MG63 (cell line): ENCODE data around the gene ELOA. TPM values are rescaled to one million over a fixed set of nuclear protein-coding genes. Genes with fewer than 3 reads are reported as not detected.

Experiments used
- DNase-seq: peaks from one replicate; pipeline ENCODE4 v3.0.0-alpha.2; 2020
- H3K27me3 ChIP-seq: fragments of 250-450 bp; sonication (Bioruptor Pico); 2 replicates; pipeline ENCODE4 v1.5.1; 2020; ENCODE audit warnings: mild to moderate bottlenecking, moderate library complexity
- H3K36me3 ChIP-seq: fragments of 250-450 bp; sonication (Bioruptor Pico); 2 replicates; pipeline ENCODE4 v1.5.1; 2020; ENCODE audit warnings: mild to moderate bottlenecking, moderate library complexity
- H3K4me3 ChIP-seq: fragments of 250-450 bp; sonication (Bioruptor Pico); 2 replicates; pipeline ENCODE4 v1.5.1; 2020; ENCODE audit warnings: mild to moderate bottlenecking, moderate library complexity
- H3K9me3 ChIP-seq: fragments of 250-450 bp; sonication (Bioruptor Pico); 2 replicates; pipeline ENCODE4 v1.5.1; 2020; ENCODE audit warnings: mild to moderate bottlenecking, moderate library complexity
- total RNA-seq: library from RNA; depleted of rRNA; stranded (reverse); fragments of >200 nt; shearing (Covaris generic); gene quantifications from 2 replicates; pipeline ENCODE4 v1.2.3, GENCODE V29; 2014; ENCODE audit warnings: low replicate concordance; rRNA removed

Gene ELOA
- 32.8 and 35.6 TPM in 2 replicates for total RNA-seq

- Histone ChIP-seq H3K4me3 (peak within 1 kb of the TSS; percentile 90), H3K27me3 (no peaks in the 10 kb centered on the region)
- peak; percentile 74 for DNase-seq
These were observed at the start of gene ELOA for GRCh38 chr1:23743287-23744152. TSS of gene ELOA (plus strand) at chr1:23743471. CDS start at chr1:23743504, 33 bp downstream.

GRCh38 chr1:23693599-23693998 is 49.7 kb upstream of the ELOA start:
- DNase-seq = no peak
- peaks cover 67% of the 10 kb centered on the region for H3K36me3 ChIP-seq
- H3K4me3 ChIP-seq = peak overlapping the region; percentile 97
- no peaks in the 10 kb centered on the region for H3K9me3 ChIP-seq
- H3K27me3 ChIP-seq = no peaks in the 10 kb centered on the region

More at GRCh38 chr1:23743287-23744152, at the start of gene ELOA:
- Histone ChIP-seq H3K36me3 (peaks cover 38% of the 10 kb centered on the region), H3K9me3 (no peaks in the 10 kb centered on the region)

- Histone ChIP-seq H3K36me3 (peaks cover 74% of the 10 kb centered on the region), H3K27me3 (no peaks in the 10 kb centered on the region), H3K9me3 (no peaks in the 10 kb centered on the region), H3K4me3 (peak overlapping the region; percentile 97)
- no peak for DNase-seq
These were observed 48.9 kb upstream of the ELOA start for GRCh38 chr1:23694371-23694770.

GRCh38 chr1:23695667-23696066 is 47.6 kb upstream of the ELOA start:
- H3K36me3 ChIP-seq = peaks cover 87% of the 10 kb centered on the region
- peak overlapping the region; percentile 4; the same call in 1 of the 2 replicates for H3K4me3 ChIP-seq
- DNase-seq = no peak
- H3K9me3 ChIP-seq = no peaks in the 10 kb centered on the region
- H3K27me3 ChIP-seq = no peaks in the 10 kb centered on the region

- H3K4me3 ChIP-seq = no peak overlapping the region; the same call in 1 of the 2 replicates
These were observed 46.8 kb upstream of the ELOA start for GRCh38 chr1:23696335-23696989.

GRCh38 chr1:23698466-23698865 is 44.8 kb upstream of the ELOA start:
- peaks cover 97% of the 10 kb centered on the region for H3K36me3 ChIP-seq
- no peaks in the 10 kb centered on the region for H3K27me3 ChIP-seq
- no peak overlapping the region for H3K4me3 ChIP-seq
- no peak for DNase-seq
- no peaks in the 10 kb centered on the region for H3K9me3 ChIP-seq

More at GRCh38 chr1:23696335-23696989, 46.8 kb upstream of the ELOA start:
- Histone ChIP-seq H3K27me3 (no peaks in the 10 kb centered on the region), H3K9me3 (no peaks in the 10 kb centered on the region), H3K36me3 (peaks cover 95% of the 10 kb centered on the region)
- DNase-seq = no peak

GRCh38 chr1:23699280-23700179 is 43.7 kb upstream of the ELOA start:
- H3K9me3 ChIP-seq = no peaks in the 10 kb centered on the region
- H3K36me3 ChIP-seq = peaks cover 94% of the 10 kb centered on the region
- no peak overlapping the region for H3K4me3 ChIP-seq
- peak; percentile 19 for DNase-seq
- no peaks in the 10 kb centered on the region for H3K27me3 ChIP-seq

- DNase-seq = no peak
- peaks cover 90% of the 10 kb centered on the region for H3K36me3 ChIP-seq
These were observed 42.0 kb upstream of the ELOA start for GRCh38 chr1:23701310-23701709.

GRCh38 chr1:23701996-23702395 is 41.3 kb upstream of the ELOA start:
- DNase-seq = no peak

More at GRCh38 chr1:23701310-23701709, 42.0 kb upstream of the ELOA start:
- H3K9me3 ChIP-seq = no peaks in the 10 kb centered on the region
- no peak overlapping the region for H3K4me3 ChIP-seq
- H3K27me3 ChIP-seq = no peaks in the 10 kb centered on the region

GRCh38 chr1:23704834-23705495 is 38.3 kb upstream of the ELOA start:
- Histone ChIP-seq H3K36me3 (peaks cover 65% of the 10 kb centered on the region), H3K4me3 (no peak overlapping the region), H3K27me3 (no peaks in the 10 kb centered on the region), H3K9me3 (no peaks in the 10 kb centered on the region)
- DNase-seq = no peak

More at GRCh38 chr1:23701996-23702395, 41.3 kb upstream of the ELOA start:
- no peaks in the 10 kb centered on the region for H3K27me3 ChIP-seq
- no peak overlapping the region for H3K4me3 ChIP-seq
- H3K9me3 ChIP-seq = no peaks in the 10 kb centered on the region
- peaks cover 85% of the 10 kb centered on the region for H3K36me3 ChIP-seq

GRCh38 chr1:23709229-23709628 is 34.0 kb upstream of the ELOA start:
- peaks cover 42% of the 10 kb centered on the region for H3K36me3 ChIP-seq
- no peaks in the 10 kb centered on the region for H3K27me3 ChIP-seq
- DNase-seq = no peak
- H3K4me3 ChIP-seq = no peak overlapping the region
- no peaks in the 10 kb centered on the region for H3K9me3 ChIP-seq

GRCh38 chr1:23718482-23718881 is 24.8 kb upstream of the ELOA start:
- Histone ChIP-seq H3K36me3 (peaks cover 22% of the 10 kb centered on the region), H3K4me3 (no peak overlapping the region), H3K9me3 (no peaks in the 10 kb centered on the region), H3K27me3 (no peaks in the 10 kb centered on the region)
- peak; percentile 58 for DNase-seq

- peak; percentile 52 for DNase-seq
- H3K36me3 ChIP-seq = peaks cover 18% of the 10 kb centered on the region
- H3K27me3 ChIP-seq = no peaks in the 10 kb centered on the region
- H3K9me3 ChIP-seq = no peaks in the 10 kb centered on the region
- H3K4me3 ChIP-seq = no peak overlapping the region
These were observed 24.0 kb upstream of the ELOA start for GRCh38 chr1:23719162-23719820.

GRCh38 chr1:23720256-23720995 is 22.8 kb upstream of the ELOA start:
- H3K9me3 ChIP-seq = no peaks in the 10 kb centered on the region
- H3K4me3 ChIP-seq = no peak overlapping the region
- no peak for DNase-seq
- H3K27me3 ChIP-seq = no peaks in the 10 kb centered on the region
- peaks cover 12% of the 10 kb centered on the region for H3K36me3 ChIP-seq

- Histone ChIP-seq H3K27me3 (no peaks in the 10 kb centered on the region), H3K4me3 (no peak overlapping the region), H3K9me3 (no peaks in the 10 kb centered on the region), H3K36me3 (peaks cover 11% of the 10 kb centered on the region)
- no peak for DNase-seq
These were observed 20.6 kb upstream of the ELOA start for GRCh38 chr1:23722652-23723051.
